Activated CD4-positive, alpha-beta T cell treated with anti-CD3 and anti-CD28 coated beads, Interleukin-2, amount 50 U/mL, for 1 hour (primary cell): ENCODE data around the gene MPZL2.

Source experiments
- DNase-seq: peaks from one replicate; pipeline ENCODE4 v3.0.0-alpha.2; 2020

MPZL2 gene

GRCh38 chr11:118283037-118283636 lies 19.0 kb upstream of the MPZL2 start:
- no peak for DNase-seq

- DNase-seq, result no peak
Observed at GRCh38 chr11:118282606-118283005, 18.5 kb upstream of the MPZL2 start.

GRCh38 chr11:118281284-118281683 lies 17.2 kb upstream of the MPZL2 start:
- DNase-seq, result no peak

- DNase-seq, result no peak
Observed at GRCh38 chr11:118277312-118277711, 13.2 kb upstream of the MPZL2 start.

- no peak for DNase-seq
Observed at GRCh38 chr11:118276422-118276821, 12.3 kb upstream of the MPZL2 start.

GRCh38 chr11:118275176-118275575 lies 11.1 kb upstream of the MPZL2 start:
- no peak for DNase-seq

GRCh38 chr11:118274186-118274585 lies 10.1 kb upstream of the MPZL2 start:
- DNase-seq, result no peak

- DNase-seq, result no peak
Observed at GRCh38 chr11:118272001-118272400, 7.9 kb upstream of the MPZL2 start.

GRCh38 chr11:118267486-118267885 lies 3.4 kb upstream of the MPZL2 start:
- no peak for DNase-seq

- DNase-seq, result no peak
Observed at GRCh38 chr11:118265954-118266353, 1.9 kb upstream of the MPZL2 start.

GRCh38 chr11:118264569-118265465 lies 720 bp upstream of the MPZL2 start:
- no peak for DNase-seq

- DNase-seq, result no peak
Observed at GRCh38 chr11:118263112-118263511, 985 bp downstream of the MPZL2 start.

GRCh38 chr11:118260353-118260752 lies 3.7 kb downstream of the MPZL2 start:
- DNase-seq, result no peak

GRCh38 chr11:118259138-118259537 lies 5.0 kb downstream of the MPZL2 start:
- no peak for DNase-seq

GRCh38 chr11:118258410-118258809 lies 5.7 kb downstream of the MPZL2 start:
- no peak for DNase-seq

GRCh38 chr11:118252688-118253087 lies 11.4 kb downstream of the MPZL2 start:
- no peak for DNase-seq

GRCh38 chr11:118251858-118252652 lies 12.0 kb downstream of the MPZL2 start, which contains the start of gene MPZL3:
Gene MPZL3 (minus strand): TSS chr11:118252365. CDS start chr11:118252294, 71 bp downstream.
- peak; percentile 82 for DNase-seq

- no peak for DNase-seq
Observed at GRCh38 chr11:118247041-118247440, 17.1 kb downstream of the MPZL2 start.

GRCh38 chr11:118245936-118246562 lies 18.0 kb downstream of the MPZL2 start:
- DNase-seq, result no peak

- DNase-seq, result no peak
Observed at GRCh38 chr11:118243993-118244762, 19.9 kb downstream of the MPZL2 start.

- DNase-seq, result no peak
Observed at GRCh38 chr11:118243161-118243560, 20.9 kb downstream of the MPZL2 start.

GRCh38 chr11:118241764-118242098 lies 22.4 kb downstream of the MPZL2 start:
- DNase-seq, result no peak
